GM15510 (cell line): ENCODE measurements around the gene NAV2.

Source experiments
- POLR2A ChIP-seq: IDR thresholded peaks from 3 replicates; pipeline ENCODE4 v1.6.1; 2011; ENCODE audit warnings: borderline replicate concordance; ENCODE audit not compliant: insufficient read length; ENCODE audit errors: extremely low read depth

The NAV2 gene

GRCh38 chr11:19740586-19740985 lies 27.9 kb downstream of the NAV2 start:
- no peak for TF ChIP-seq POLR2A

- no peak for TF ChIP-seq POLR2A
Measured at GRCh38 chr11:19742588-19743292, 30.1 kb downstream of the NAV2 start.

- TF ChIP-seq POLR2A, result no peak
Measured at GRCh38 chr11:19743622-19744021, 31.0 kb downstream of the NAV2 start.

- TF ChIP-seq POLR2A, result no peak
Measured at GRCh38 chr11:19744130-19744529, 31.5 kb downstream of the NAV2 start.

- no peak for TF ChIP-seq POLR2A
Measured at GRCh38 chr11:19746086-19746485, 33.4 kb downstream of the NAV2 start.

- no peak for TF ChIP-seq POLR2A
Measured at GRCh38 chr11:19747634-19748033, 35.0 kb downstream of the NAV2 start.

GRCh38 chr11:19751055-19751454 lies 38.4 kb downstream of the NAV2 start:
- TF ChIP-seq POLR2A, result no peak

GRCh38 chr11:19753451-19754106 lies 40.9 kb downstream of the NAV2 start:
- no peak for TF ChIP-seq POLR2A

- TF ChIP-seq POLR2A, result no peak
Measured at GRCh38 chr11:19756675-19757475, 44.2 kb downstream of the NAV2 start.

GRCh38 chr11:19759389-19759788 lies 46.8 kb downstream of the NAV2 start:
- TF ChIP-seq POLR2A, result no peak

GRCh38 chr11:19762266-19762665 lies 49.6 kb downstream of the NAV2 start:
- no peak for TF ChIP-seq POLR2A

GRCh38 chr11:19763330-19763729 lies 50.7 kb downstream of the NAV2 start:
- TF ChIP-seq POLR2A, result no peak

GRCh38 chr11:19766206-19766605 lies 53.6 kb downstream of the NAV2 start:
- no peak for TF ChIP-seq POLR2A

- TF ChIP-seq POLR2A, result no peak
Measured at GRCh38 chr11:19766810-19767209, 54.2 kb downstream of the NAV2 start.

- TF ChIP-seq POLR2A, result no peak
Measured at GRCh38 chr11:19767627-19768151, 55.1 kb downstream of the NAV2 start.

GRCh38 chr11:19768197-19768596 lies 55.6 kb downstream of the NAV2 start:
- TF ChIP-seq POLR2A, result no peak

GRCh38 chr11:19768815-19769214 lies 56.2 kb downstream of the NAV2 start:
- no peak for TF ChIP-seq POLR2A
